GM21737 (cell line): ENCODE results near the gene SLAMF6.
"Not testable (repeated sequence)": the region's sequence is repeated elsewhere in the genome, so short reads cannot be mapped to it uniquely, and the experiment has no call there.

ENCODE experiments used
- ATAC-seq: cut with Tn5 transposase; IDR thresholded peaks from one replicate; pipeline ENCODE4 v1.9.1; 2021; ENCODE audit warnings: mild to moderate bottlenecking, moderate library complexity; ENCODE audit not compliant: unreplicated experiment

The SLAMF6 gene

GRCh38 chr1:160517519-160517918 is 5.5 kb downstream of the SLAMF6 start:
- ATAC-seq = not testable (repeated sequence)

GRCh38 chr1:160515908-160516307 is 7.1 kb downstream of the SLAMF6 start:
- not testable (repeated sequence) for ATAC-seq

- no peak for ATAC-seq
Observed at GRCh38 chr1:160504651-160505050, 18.4 kb downstream of the SLAMF6 start.

- no peak for ATAC-seq
Observed at GRCh38 chr1:160503087-160503486, 20.0 kb downstream of the SLAMF6 start.

- no peak for ATAC-seq
Observed at GRCh38 chr1:160500321-160500990, 22.6 kb downstream of the SLAMF6 start.

- no peak for ATAC-seq
Observed at GRCh38 chr1:160499631-160500030, 23.4 kb downstream of the SLAMF6 start.

- not testable (repeated sequence) for ATAC-seq
Observed at GRCh38 chr1:160498301-160499065, 24.6 kb downstream of the SLAMF6 start.

GRCh38 chr1:160496334-160496733 is 26.7 kb downstream of the SLAMF6 start:
- no peak for ATAC-seq

GRCh38 chr1:160494620-160495019 is 28.4 kb downstream of the SLAMF6 start:
- ATAC-seq = no peak

- ATAC-seq = no peak
Observed at GRCh38 chr1:160492617-160493016, 30.4 kb downstream of the SLAMF6 start.

- no peak for ATAC-seq
Observed at GRCh38 chr1:160491981-160492380, 31.1 kb downstream of the SLAMF6 start.

GRCh38 chr1:160491017-160491416 is 32.0 kb downstream of the SLAMF6 start:
- no peak for ATAC-seq

GRCh38 chr1:160489513-160490261 is 33.4 kb downstream of the SLAMF6 start:
- ATAC-seq = no peak

GRCh38 chr1:160488347-160489058 is 34.6 kb downstream of the SLAMF6 start:
- no peak for ATAC-seq

- no peak for ATAC-seq
Observed at GRCh38 chr1:160486453-160486852, 36.6 kb downstream of the SLAMF6 start.

- no peak for ATAC-seq
Observed at GRCh38 chr1:160483505-160484185, 39.4 kb downstream of the SLAMF6 start.

GRCh38 chr1:160481979-160482596 is 41.0 kb downstream of the SLAMF6 start:
- no peak for ATAC-seq

- not testable (repeated sequence) for ATAC-seq
Observed at GRCh38 chr1:160480781-160481180, 42.3 kb downstream of the SLAMF6 start.

GRCh38 chr1:160479091-160479490 is 44.0 kb downstream of the SLAMF6 start:
- not testable (repeated sequence) for ATAC-seq
